IMR-90 (cell line): ENCODE data around the gene TNRC18. TPM values are rescaled to one million over a fixed set of nuclear protein-coding genes. Genes with fewer than 3 reads are reported as not detected.

Source experiments
- ATAC-seq: fragments of 200-7000 bp; cut with Tn5 transposase; 2 replicates; pipeline ENCODE4 v1.9.1; 2020; ENCODE audit warnings: low read depth, mild to moderate bottlenecking, moderate library complexity
- BruUV-seq: library from RNA; stranded (reverse); fragments of 400-500 nt; replicated peaks from 2 replicates; lab custom pipeline; 2021; lab: Mats Ljungman, UMichigan
- CTCF ChIA-PET: fragments of 300-600 bp; formaldehyde crosslinking; extraction: SDS; loops from one replicate; lab custom pipeline; 2021; ENCODE audit warnings: antibody characterized with exemption; lab: Yijun Ruan, JAX
- POLR2A ChIA-PET: fragments of 300-600 bp; sonication (Branson Sonifier 250); formaldehyde crosslinking; loops from one replicate; lab custom pipeline; 2022; ENCODE audit warnings: antibody characterized with exemption; ENCODE audit not compliant: unreplicated experiment; lab: Charles Lee
- DNase-seq: peaks from one replicate; pipeline ENCODE4 v3.0.0; 2013
- H2AFZ ChIP-seq: replicated peaks from 2 replicates; pipeline ENCODE3; 2013; ENCODE audit warnings: low read length, mild to moderate bottlenecking; ENCODE audit not compliant: poor library complexity
- H2AK5ac ChIP-seq: 2 replicates; pipeline ENCODE4 v1.6.1; 2013; ENCODE audit warnings: low read depth, low read length, inconsistent platforms
- H2AK9ac ChIP-seq: replicated peaks from 2 replicates; pipeline ENCODE3; 2013; ENCODE audit warnings: mild to moderate bottlenecking, low read depth, low read length, moderate library complexity; ENCODE audit not compliant: poor library complexity
- H2BK120ac ChIP-seq: 2 replicates; pipeline ENCODE4 v1.6.1; 2013; ENCODE audit warnings: low read depth, low read length, inconsistent platforms
- H2BK15ac ChIP-seq: 3 replicates; pipeline ENCODE4 v1.6.1; 2013; ENCODE audit warnings: low read depth, low read length, inconsistent platforms
- H2BK20ac ChIP-seq: 2 replicates; pipeline ENCODE4 v1.6.1; 2013; ENCODE audit warnings: low read depth, mild to moderate bottlenecking, inconsistent platforms, low read length, moderate library complexity
- H2BK5ac ChIP-seq: 2 replicates; pipeline ENCODE4 v1.6.1; 2013; ENCODE audit warnings: mild to moderate bottlenecking, low read depth, low read length, inconsistent platforms; ENCODE audit not compliant: poor library complexity, severe bottlenecking
- H3K14ac ChIP-seq: replicated peaks from 2 replicates; pipeline ENCODE4 v1.6.1; 2013; ENCODE audit warnings: low read depth, low read length, inconsistent platforms
- H3K18ac ChIP-seq: 2 replicates; pipeline ENCODE4 v1.6.1; 2013; ENCODE audit warnings: low read depth, low read length, control low read depth
- H3K23ac ChIP-seq: 2 replicates; pipeline ENCODE4 v1.6.1; 2013; ENCODE audit warnings: low read depth, low read length, inconsistent platforms
- H3K27ac ChIP-seq: 2 replicates; pipeline ENCODE4 v1.5.1; 2013; ENCODE audit warnings: mild to moderate bottlenecking, control low read depth, low read length; ENCODE audit not compliant: insufficient read depth
- H3K27me3 ChIP-seq: 2 replicates; pipeline ENCODE4 v1.6.1; 2013; ENCODE audit warnings: low read length; ENCODE audit not compliant: control insufficient read depth, insufficient read depth
- H3K36me3 ChIP-seq: 2 replicates; pipeline ENCODE4 v1.6.1; 2013; ENCODE audit warnings: low read length, mixed read lengths; ENCODE audit not compliant: control insufficient read depth, insufficient read depth
- H3K4ac ChIP-seq: 2 replicates; pipeline ENCODE4 v1.6.1; 2013; ENCODE audit warnings: low read depth, low read length, inconsistent platforms
- H3K4me1 ChIP-seq: 2 replicates; pipeline ENCODE4 v1.6.1; 2013; ENCODE audit warnings: low read length, mixed read lengths; ENCODE audit not compliant: control insufficient read depth, insufficient read depth
- H3K4me2 ChIP-seq: 2 replicates; pipeline ENCODE4 v1.6.1; 2013; ENCODE audit warnings: low read depth, mild to moderate bottlenecking, control low read depth, low read length, moderate library complexity
- H3K4me3 ChIP-seq: 2 replicates; pipeline ENCODE4 v1.5.1; 2013; ENCODE audit warnings: low read depth, mild to moderate bottlenecking, control low read depth, low read length, moderate library complexity; ENCODE audit not compliant: insufficient read depth
- H3K56ac ChIP-seq: 2 replicates; pipeline ENCODE4 v1.6.1; 2013; ENCODE audit warnings: low read length, inconsistent platforms; ENCODE audit not compliant: insufficient read depth; ENCODE audit errors: extremely low read depth
- H3K79me1 ChIP-seq, 2 experiments: 2 replicates each; pipeline ENCODE4 v1.6.1; 2013; ENCODE audit warnings: low read length in 2 of 2, inconsistent platforms in 1 of 2, low read depth in 1 of 2
- H3K9ac ChIP-seq: 2 replicates; pipeline ENCODE4 v1.6.1; 2013; ENCODE audit warnings: low read depth, low read length, control low read depth
- H3K9me1 ChIP-seq: 2 replicates; pipeline ENCODE4 v1.6.1; 2013; ENCODE audit warnings: low read length, inconsistent platforms; ENCODE audit not compliant: insufficient read depth
- H3K9me3 ChIP-seq: 2 replicates; pipeline ENCODE4 v1.6.1; 2013; ENCODE audit warnings: low read length; ENCODE audit not compliant: control insufficient read depth, insufficient read depth
- H4K20me1 ChIP-seq: 2 replicates; pipeline ENCODE4 v1.6.1; 2013; ENCODE audit warnings: low read length, inconsistent platforms; ENCODE audit not compliant: insufficient read depth
- H4K5ac ChIP-seq: 2 replicates; pipeline ENCODE4 v1.6.1; 2013; ENCODE audit warnings: mild to moderate bottlenecking, low read depth, low read length, control low read depth
- H4K8ac ChIP-seq, 2 experiments: 2 replicates each; pipeline ENCODE4 v1.6.1; 2013; ENCODE audit warnings: low read depth in 2 of 2, low read length in 2 of 2, control low read depth in 1 of 2, inconsistent platforms in 1 of 2
- H4K91ac ChIP-seq: 2 replicates; pipeline ENCODE4 v1.6.1; 2013; ENCODE audit warnings: low read depth, low read length, inconsistent platforms; ENCODE audit not compliant: insufficient read depth
- BHLHE40 ChIP-seq: fragments of 150-350 bp; IDR thresholded peaks from 2 replicates; pipeline ENCODE4 v1.6.1; 2016; ENCODE audit warnings: mild to moderate bottlenecking, low read depth, low read length
- CEBPB ChIP-seq: IDR thresholded peaks from 2 replicates; pipeline ENCODE4 v1.6.1; 2012; ENCODE audit warnings: low read depth, low read length, improper control_type of control experiment
- CHD1 ChIP-seq: IDR thresholded peaks from 2 replicates; pipeline ENCODE4 v1.6.1; 2012; ENCODE audit warnings: low read depth, low read length, improper control_type of control experiment
- CTCF ChIP-seq: conservative IDR thresholded peaks from 2 replicates; pipeline ENCODE4 v1.5.1; 2012; ENCODE audit warnings: mild to moderate bottlenecking, low read depth, low read length, improper control_type of control experiment
- FOS ChIP-seq: fragments of 150-350 bp; IDR thresholded peaks from 2 replicates; pipeline ENCODE4 v1.6.1; 2016; ENCODE audit warnings: low read depth, low read length
- MAFK ChIP-seq: IDR thresholded peaks from 2 replicates; pipeline ENCODE4 v1.6.1; 2012; ENCODE audit warnings: low read depth, low read length, improper control_type of control experiment
- MAZ ChIP-seq: IDR thresholded peaks from 2 replicates; pipeline ENCODE4 v1.6.1; 2012; ENCODE audit warnings: low read depth, mild to moderate bottlenecking, low read length, improper control_type of control experiment, moderate library complexity, borderline replicate concordance
- MXI1 ChIP-seq: IDR thresholded peaks from 2 replicates; pipeline ENCODE4 v1.6.1; 2012; ENCODE audit warnings: low read depth, mild to moderate bottlenecking, low read length, moderate library complexity, borderline replicate concordance
- NFE2L2 ChIP-seq: fragments of 150-350 bp; IDR thresholded peaks from 2 replicates; pipeline ENCODE4 v1.6.1; 2016; ENCODE audit warnings: low read depth, mild to moderate bottlenecking, low read length
- POLR2A ChIP-seq: IDR thresholded peaks from 2 replicates; pipeline ENCODE4 v1.6.1; 2012; ENCODE audit warnings: mild to moderate bottlenecking, low read depth, low read length
- RAD21 ChIP-seq: IDR thresholded peaks from 2 replicates; pipeline ENCODE4 v1.6.1; 2012; ENCODE audit warnings: low read length, improper control_type of control experiment
- RCOR1 ChIP-seq: IDR thresholded peaks from 2 replicates; pipeline ENCODE4 v1.6.1; 2012; ENCODE audit warnings: mild to moderate bottlenecking, low read length, improper control_type of control experiment; ENCODE audit not compliant: insufficient replicate concordance
- RFX5 ChIP-seq: IDR thresholded peaks from 2 replicates; pipeline ENCODE4 v1.8.0; 2012; ENCODE audit warnings: low read depth, mild to moderate bottlenecking, low read length, moderate library complexity
- SMC3 ChIP-seq: fragments of 150-350 bp; IDR thresholded peaks from 2 replicates; pipeline ENCODE4 v1.6.1; 2016; ENCODE audit warnings: low read depth, mild to moderate bottlenecking, antibody characterized with exemption, low read length, moderate library complexity
- WGBS, 2 experiments: methylation state at CpG; one replicate each; pipeline versions ENCODE4 v1.1.5 to v1.1.7; 2013; ENCODE audit warnings: missing lambda C conversion rate in 2 of 2; ENCODE audit not compliant: insufficient read length in 1 of 2; ENCODE audit errors: extremely low coverage in 2 of 2; 5-methylcytosine and 5-hydroxymethylcytosine counted together
- dilution Hi-C: fragments of 300-500 bp; cut with HindIII; formaldehyde crosslinking; loops from one replicate; pipeline ENCODE4 v1.14.3; 2018; ENCODE audit warnings: low sequenced_read_pairs; ENCODE audit not compliant: unreplicated experiment
- in situ Hi-C: fragments of 300-500 bp; cut with MboI; formaldehyde crosslinking; loops from 3 replicates; pipeline ENCODE4 v1.14.3; 2019; ENCODE audit warnings: low sequenced_read_pairs, inconsistent platforms, mixed read lengths
- intact Hi-C: fragments of 100-400 bp; cut with micrococcal nuclease; formaldehyde crosslinking; loops from 2 replicates; pipeline ENCODE4 v1.10.0; 2022
- polyA plus RNA-seq, 3 experiments: library from polyadenylated mRNA; depleted of rRNA; stranded (reverse); fragments of >200 nt; gene quantifications; 2 replicates each; pipeline ENCODE4 v1.2.3, GENCODE V29; 2012; ENCODE audit warnings: low replicate concordance in 1 of 3
- total RNA-seq: library from RNA; depleted of rRNA; stranded (reverse); fragments of >200 nt; gene quantifications from 2 replicates; pipeline ENCODE4 v1.2.3, GENCODE V29; 2012
- TF ChIP-seq, protein P1 (sequence below): fragments of 150-350 bp; IDR thresholded peaks from 2 replicates; pipeline ENCODE4 v1.6.1; 2017; ENCODE audit warnings: mild to moderate bottlenecking, antibody characterized with exemption, low read length, low read depth
- TF ChIP-seq, protein P2 (sequence below): fragments of 150-350 bp; IDR thresholded peaks from 2 replicates; pipeline ENCODE4 v1.6.1; 2016; ENCODE audit warnings: low read depth, mild to moderate bottlenecking, low read length, moderate library complexity, borderline replicate concordance

The TNRC18 gene
- total and polyA plus RNA-seq, 2 of the 4 experiments (the other 2 are of a cell fraction), result 4.7 to 29.6 TPM

DNA sequence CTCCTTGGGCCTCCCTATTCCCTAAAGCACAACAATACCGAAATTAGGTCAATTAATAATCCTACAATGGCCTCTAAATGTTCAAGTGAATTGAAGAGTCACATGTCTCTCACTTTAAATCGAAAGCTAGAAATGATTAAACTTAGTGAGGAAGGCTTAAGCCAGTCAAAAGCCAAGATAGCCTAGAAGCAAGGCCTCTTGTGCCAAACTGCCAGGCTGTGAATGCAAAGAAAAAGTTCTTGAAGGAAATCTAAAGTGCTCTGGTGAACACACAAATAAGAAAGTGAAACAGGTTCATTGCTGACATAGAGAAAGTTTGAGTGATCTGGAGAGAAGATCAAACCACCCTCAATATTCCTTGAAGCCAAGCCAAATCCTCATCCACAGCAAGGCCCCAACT, 83.7 kb downstream of the TNRC18 start:
- H3K14ac ChIP-seq, result no peak overlapping the region
- H3K4me1 ChIP-seq, result no peaks in the 10 kb centered on the region
- no peak overlapping the region for H3K18ac ChIP-seq
- dilution Hi-C loops (no loop called here), in situ Hi-C loops (no loop called here), intact Hi-C loops (no loop called here)
- peaks cover 8% of the 10 kb centered on the region for H3K9me3 ChIP-seq
- peaks cover 17% of the 10 kb centered on the region for H4K20me1 ChIP-seq
- H3K27ac ChIP-seq, result no peak overlapping the region
- H2BK120ac ChIP-seq, result no peak overlapping the region
- no peak overlapping the region for H2BK15ac ChIP-seq
- no peak overlapping the region for H4K5ac ChIP-seq
- no peak overlapping the region for H3K4ac ChIP-seq
- ATAC-seq, result no peak
- no peaks in the 10 kb centered on the region for H3K9me1 ChIP-seq
- H3K56ac ChIP-seq, result no peak overlapping the region
- no TSS peak for BruUV-seq
- no peak overlapping the region for H3K9ac ChIP-seq
- H3K36me3 ChIP-seq, result peaks cover 70% of the 10 kb centered on the region
- H2AK5ac ChIP-seq, result no peak overlapping the region
- CTCF ChIA-PET, result interaction anchor here (0.7 kb wide), 1 partner anchor 119 kb away, joined by 7 read pairs; no protein-coding TSS in a partner anchor
- H3K23ac ChIP-seq, result no peak overlapping the region
- no peak overlapping the region for H4K8ac ChIP-seq
- H2BK5ac ChIP-seq, result no peak overlapping the region
- no peak overlapping the region for H2BK20ac ChIP-seq
- no peak overlapping the region for H3K4me2 ChIP-seq
- H2AK9ac ChIP-seq, result no peak overlapping the region
- POLR2A ChIA-PET, result no interaction called here
- H2AFZ ChIP-seq, result no peak overlapping the region
- WGBS, 2 experiments, result 100% methylated on average over 1 of the region's 2 CpGs; no CpG with 5 or more reads in 1 of the 2 experiments
- H3K4me3 ChIP-seq, result no peak overlapping the region
- DNase-seq, result no peak
- H3K27me3 ChIP-seq, result no peaks in the 10 kb centered on the region
- peaks cover 14 to 37% of the 10 kb centered on the region in 2 experiments for H3K79me1 ChIP-seq
- TF ChIP-seq RAD21, result no peak
- TF ChIP-seq, protein P1, sequence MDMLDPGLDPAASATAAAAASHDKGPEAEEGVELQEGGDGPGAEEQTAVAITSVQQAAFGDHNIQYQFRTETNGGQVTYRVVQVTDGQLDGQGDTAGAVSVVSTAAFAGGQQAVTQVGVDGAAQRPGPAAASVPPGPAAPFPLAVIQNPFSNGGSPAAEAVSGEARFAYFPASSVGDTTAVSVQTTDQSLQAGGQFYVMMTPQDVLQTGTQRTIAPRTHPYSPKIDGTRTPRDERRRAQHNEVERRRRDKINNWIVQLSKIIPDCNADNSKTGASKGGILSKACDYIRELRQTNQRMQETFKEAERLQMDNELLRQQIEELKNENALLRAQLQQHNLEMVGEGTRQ, result no peak
- no peak for TF ChIP-seq RFX5
- no peak for TF ChIP-seq RCOR1
- no peak for TF ChIP-seq MAZ
- no peak for TF ChIP-seq NFE2L2
- no peak for TF ChIP-seq CHD1
- no peak for TF ChIP-seq MXI1
- TF ChIP-seq SMC3, result no peak
- TF ChIP-seq, protein P2, sequence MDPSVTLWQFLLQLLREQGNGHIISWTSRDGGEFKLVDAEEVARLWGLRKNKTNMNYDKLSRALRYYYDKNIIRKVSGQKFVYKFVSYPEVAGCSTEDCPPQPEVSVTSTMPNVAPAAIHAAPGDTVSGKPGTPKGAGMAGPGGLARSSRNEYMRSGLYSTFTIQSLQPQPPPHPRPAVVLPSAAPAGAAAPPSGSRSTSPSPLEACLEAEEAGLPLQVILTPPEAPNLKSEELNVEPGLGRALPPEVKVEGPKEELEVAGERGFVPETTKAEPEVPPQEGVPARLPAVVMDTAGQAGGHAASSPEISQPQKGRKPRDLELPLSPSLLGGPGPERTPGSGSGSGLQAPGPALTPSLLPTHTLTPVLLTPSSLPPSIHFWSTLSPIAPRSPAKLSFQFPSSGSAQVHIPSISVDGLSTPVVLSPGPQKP, result no peak
- TF ChIP-seq MAFK, result no peak
- no peak for TF ChIP-seq FOS
- no peak for TF ChIP-seq CTCF
- no peak for TF ChIP-seq CEBPB
- TF ChIP-seq BHLHE40, result no peak
- TF ChIP-seq POLR2A, result no peak
- H4K91ac ChIP-seq, result no peak overlapping the region
